ENCODE results near the gene ITIH5. TPM values are rescaled to one million over a fixed set of nuclear protein-coding genes. Genes with fewer than 3 reads are reported as not detected.

ITIH5 gene
- polyA plus RNA-seq, 1 donor from 2014 or later: 0.28 TPM

DNA sequence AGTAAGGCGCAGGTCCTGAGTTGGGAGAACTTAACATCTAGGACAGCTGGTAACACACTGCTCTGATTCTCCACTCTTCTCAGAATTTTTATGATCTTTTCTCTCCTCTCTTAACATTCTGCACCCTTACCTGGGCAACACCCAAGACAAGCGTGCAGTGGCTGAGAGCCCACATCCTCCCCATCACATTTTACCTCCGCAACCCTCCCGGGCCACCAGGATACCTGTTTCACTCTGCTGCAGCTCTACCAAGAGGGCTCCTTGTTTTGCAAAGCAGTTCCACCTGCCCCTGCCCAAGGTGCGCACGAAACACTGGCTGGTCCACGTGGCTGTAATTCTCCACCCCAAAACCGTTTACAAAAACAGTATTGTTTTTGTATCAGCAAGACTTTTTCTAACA, 81.5 kb downstream of the ITIH5 start:
- Histone ChIP-seq H3K4me2 (ENCODE audit: low read length) (no peak overlapping the region), H3K27ac (ENCODE audit: low read length) (no peak overlapping the region), H3F3A (ENCODE audit: insufficient read depth, low read length, poor library complexity, severe bottlenecking) (no peaks in the 10 kb centered on the region), H3K9ac (ENCODE audit: low read length) (no peak overlapping the region), H3K79me2 (replicated peaks; ENCODE audit: insufficient read depth, low read length) (no peaks in the 10 kb centered on the region), H3K27me3 (ENCODE audit: insufficient read depth, low read depth, low read length) (no peaks in the 10 kb centered on the region), H4K20me1 (ENCODE audit: insufficient read depth) (no peaks in the 10 kb centered on the region), H3K4me3 (ENCODE audit: low read length) (no peak overlapping the region), H3K9me2 (ENCODE audit: insufficient read depth, low read length) (no peaks in the 10 kb centered on the region), H2AFZ (ENCODE audit: low read depth, low read length) (no peak overlapping the region), H3K36me3 (ENCODE audit: insufficient read depth, low read length) (no peaks in the 10 kb centered on the region), H3K9me3 (ENCODE audit: low read length) (no peaks in the 10 kb centered on the region)
- TF ChIP-seq EZH2 (IDR thresholded peaks at IDR 0.05; ENCODE audit: borderline replicate concordance, insufficient read depth, low read length, poor library complexity, severe bottlenecking) (no peak), MXI1 (conservative IDR thresholded peaks at IDR 0.05; ENCODE audit: poor library complexity, severe bottlenecking) (no peak), POLR2AphosphoS5 (IDR thresholded peaks at IDR 0.05) (no peak), EP300 (conservative IDR thresholded peaks at IDR 0.05; ENCODE audit: poor library complexity, severe bottlenecking) (no peak), CTCF (IDR thresholded peaks at IDR 0.05; ENCODE audit: poor library complexity, severe bottlenecking) (no peak), TAF1 (IDR thresholded peaks at IDR 0.05; ENCODE audit: low read depth) (no peak)
- TF ChIP-seq, protein P1, sequence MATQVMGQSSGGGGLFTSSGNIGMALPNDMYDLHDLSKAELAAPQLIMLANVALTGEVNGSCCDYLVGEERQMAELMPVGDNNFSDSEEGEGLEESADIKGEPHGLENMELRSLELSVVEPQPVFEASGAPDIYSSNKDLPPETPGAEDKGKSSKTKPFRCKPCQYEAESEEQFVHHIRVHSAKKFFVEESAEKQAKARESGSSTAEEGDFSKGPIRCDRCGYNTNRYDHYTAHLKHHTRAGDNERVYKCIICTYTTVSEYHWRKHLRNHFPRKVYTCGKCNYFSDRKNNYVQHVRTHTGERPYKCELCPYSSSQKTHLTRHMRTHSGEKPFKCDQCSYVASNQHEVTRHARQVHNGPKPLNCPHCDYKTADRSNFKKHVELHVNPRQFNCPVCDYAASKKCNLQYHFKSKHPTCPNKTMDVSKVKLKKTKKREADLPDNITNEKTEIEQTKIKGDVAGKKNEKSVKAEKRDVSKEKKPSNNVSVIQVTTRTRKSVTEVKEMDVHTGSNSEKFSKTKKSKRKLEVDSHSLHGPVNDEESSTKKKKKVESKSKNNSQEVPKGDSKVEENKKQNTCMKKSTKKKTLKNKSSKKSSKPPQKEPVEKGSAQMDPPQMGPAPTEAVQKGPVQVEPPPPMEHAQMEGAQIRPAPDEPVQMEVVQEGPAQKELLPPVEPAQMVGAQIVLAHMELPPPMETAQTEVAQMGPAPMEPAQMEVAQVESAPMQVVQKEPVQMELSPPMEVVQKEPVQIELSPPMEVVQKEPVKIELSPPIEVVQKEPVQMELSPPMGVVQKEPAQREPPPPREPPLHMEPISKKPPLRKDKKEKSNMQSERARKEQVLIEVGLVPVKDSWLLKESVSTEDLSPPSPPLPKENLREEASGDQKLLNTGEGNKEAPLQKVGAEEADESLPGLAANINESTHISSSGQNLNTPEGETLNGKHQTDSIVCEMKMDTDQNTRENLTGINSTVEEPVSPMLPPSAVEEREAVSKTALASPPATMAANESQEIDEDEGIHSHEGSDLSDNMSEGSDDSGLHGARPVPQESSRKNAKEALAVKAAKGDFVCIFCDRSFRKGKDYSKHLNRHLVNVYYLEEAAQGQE (IDR thresholded peaks at IDR 0.05; ENCODE audit: borderline replicate concordance): no peak

- H3K27ac ChIP-seq (ENCODE audit: low read length): no peak overlapping the region
- no peak overlapping the region for H3K4me3 ChIP-seq (ENCODE audit: low read length)
- H3K27me3 ChIP-seq (ENCODE audit: insufficient read depth, low read depth, low read length): no peaks in the 10 kb centered on the region
- no peak overlapping the region for H3K4me2 ChIP-seq (ENCODE audit: low read length)
- TF ChIP-seq POLR2AphosphoS5 (IDR thresholded peaks at IDR 0.05) (no peak), CTCF (IDR thresholded peaks at IDR 0.05; ENCODE audit: poor library complexity, severe bottlenecking) (no peak), RAD21 (conservative IDR thresholded peaks at IDR 0.05) (no peak), SMC3 (conservative IDR thresholded peaks at IDR 0.05; ENCODE audit: poor library complexity) (no peak)
- H3K36me3 ChIP-seq (ENCODE audit: insufficient read depth, low read length): no peaks in the 10 kb centered on the region
- no peaks in the 10 kb centered on the region for H3F3A ChIP-seq (ENCODE audit: insufficient read depth, low read length, poor library complexity, severe bottlenecking)
- no peak overlapping the region for H2AFZ ChIP-seq (ENCODE audit: low read depth, low read length)
- H3K9me3 ChIP-seq (ENCODE audit: low read length): no peaks in the 10 kb centered on the region
- H3K9me2 ChIP-seq (ENCODE audit: insufficient read depth, low read length): no peaks in the 10 kb centered on the region
- H3K79me2 ChIP-seq (replicated peaks; ENCODE audit: insufficient read depth, low read length): no peaks in the 10 kb centered on the region
- no peaks in the 10 kb centered on the region for H4K20me1 ChIP-seq (ENCODE audit: insufficient read depth)
- no peak overlapping the region for H3K9ac ChIP-seq (ENCODE audit: low read length)
Observed at GRCh38 chr10:7583626-7584025, 83.1 kb downstream of the ITIH5 start.
